A673 (cell line): Measurements from ENCODE around the gene CNGA4. TPM values are rescaled to one million over a fixed set of nuclear protein-coding genes. Genes with fewer than 3 reads are reported as not detected.

Experiments used
- BruUV-seq: library from RNA; stranded (reverse); fragments of 400-500 nt; replicated peaks from 2 replicates; lab custom pipeline; 2021; lab: Mats Ljungman, UMichigan
- CTCF ChIA-PET: fragments of 300-600 bp; sonication (Branson Sonifier 250); formaldehyde crosslinking; loops from one replicate; lab custom pipeline; 2022; ENCODE audit warnings: antibody characterized with exemption; lab: Charles Lee
- POLR2A ChIA-PET: fragments of 300-600 bp; sonication (Branson Sonifier 250); formaldehyde crosslinking; loops from one replicate; lab custom pipeline; 2022; ENCODE audit warnings: antibody characterized with exemption; ENCODE audit not compliant: low non-redundant PET; lab: Charles Lee
- DNase-seq: peaks from one replicate; pipeline ENCODE4 v3.0.0-alpha.2; 2015; ENCODE audit warnings: low spot score
- H3K27ac ChIP-seq: fragments of 200-600 bp; sonication (generic); 2 replicates; pipeline ENCODE4 v1.5.1; 2016; ENCODE audit warnings: mixed run types, low read depth, mild to moderate bottlenecking, mixed read lengths, antibody characterized with exemption, low read length; ENCODE audit not compliant: poor library complexity, severe bottlenecking
- H3K27me3 ChIP-seq: fragments of 200-600 bp; sonication (generic); replicated peaks from 2 replicates; pipeline ENCODE4 v1.6.1; 2017; ENCODE audit warnings: mixed run types, low read depth, mild to moderate bottlenecking, mixed read lengths, antibody characterized with exemption, low read length; ENCODE audit not compliant: insufficient read depth, poor library complexity
- H3K36me3 ChIP-seq: fragments of 200-600 bp; sonication (generic); 2 replicates; pipeline ENCODE4 v1.6.1; 2016; ENCODE audit warnings: mixed run types, mild to moderate bottlenecking, mixed read lengths, antibody characterized with exemption, low read length; ENCODE audit not compliant: insufficient read depth, poor library complexity, severe bottlenecking
- H3K4me1 ChIP-seq: fragments of 200-600 bp; sonication (generic); 2 replicates; pipeline ENCODE4 v1.6.1; 2017; ENCODE audit warnings: mixed run types, mild to moderate bottlenecking, mixed read lengths, antibody characterized with exemption, low read length; ENCODE audit not compliant: insufficient read depth, poor library complexity, severe bottlenecking
- H3K4me3 ChIP-seq: fragments of 200-600 bp; sonication (generic); 2 replicates; pipeline ENCODE4 v1.5.1; 2016; ENCODE audit warnings: low read depth, mixed run types, mild to moderate bottlenecking, mixed read lengths, low read length; ENCODE audit not compliant: poor library complexity, severe bottlenecking
- H3K9me3 ChIP-seq: fragments of 200-600 bp; sonication (generic); 2 replicates; pipeline ENCODE4 v1.6.1; 2016; ENCODE audit warnings: mixed run types, low read depth, mild to moderate bottlenecking, mixed read lengths, antibody characterized with exemption, low read length; ENCODE audit not compliant: poor library complexity, severe bottlenecking
- CTCF ChIP-seq: fragments of 300-800, 200-600 bp; sonication (generic); conservative IDR thresholded peaks from 2 replicates; pipeline ENCODE4 v1.5.1; 2017; ENCODE audit warnings: low read depth, mild to moderate bottlenecking, antibody characterized with exemption, low read length, moderate library complexity, mixed read lengths
- EZH2 ChIP-seq: fragments of 200-600 bp; sonication (generic); IDR thresholded peaks from 2 replicates; pipeline ENCODE4 v1.6.1; 2017; ENCODE audit warnings: borderline replicate concordance, low read depth, mild to moderate bottlenecking, mixed read lengths, antibody characterized with exemption, low read length; ENCODE audit not compliant: poor library complexity, severe bottlenecking
- intact Hi-C: fragments of 100-400 bp; cut with micrococcal nuclease; formaldehyde crosslinking; loops from one replicate; pipeline ENCODE4 v1.10.0; 2022; ENCODE audit not compliant: unreplicated experiment
- total RNA-seq: library from RNA; stranded (reverse); gene quantifications from 2 replicates; pipeline ENCODE4 v1.2.3, GENCODE V29; 2021

CNGA4 gene
- total RNA-seq, 1 experiment from 2014 or later, result not detected

- DNase-seq, result no peak
- Histone ChIP-seq H3K4me3 (no peak overlapping the region), H3K27ac (no peak overlapping the region), H3K4me1 (no peaks in the 10 kb centered on the region), H3K9me3 (no peaks in the 10 kb centered on the region), H3K27me3 (no peaks in the 10 kb centered on the region), H3K36me3 (peaks cover 3% of the 10 kb centered on the region)
- POLR2A ChIA-PET, result no interaction called here
- no TSS peak for BruUV-seq
- CTCF ChIA-PET, result no interaction called here
- TF ChIP-seq CTCF, result no peak
- no peak for TF ChIP-seq EZH2
- intact Hi-C loops, result no loop called here
Observed at GRCh38 chr11:6206456-6207180, 32.3 kb upstream of the CNGA4 start.

- DNase-seq, result no peak
- BruUV-seq, result no TSS peak
- no peaks in the 10 kb centered on the region for H3K4me1 ChIP-seq
- intact Hi-C loops, result no loop called here
- no peak overlapping the region for H3K4me3 ChIP-seq
- no peaks in the 10 kb centered on the region for H3K27me3 ChIP-seq
- H3K36me3 ChIP-seq, result peaks cover 6% of the 10 kb centered on the region
- H3K9me3 ChIP-seq, result no peaks in the 10 kb centered on the region
- H3K27ac ChIP-seq, result no peak overlapping the region
- no peak for TF ChIP-seq EZH2
- TF ChIP-seq CTCF, result no peak
- CTCF ChIA-PET, result no interaction called here
- POLR2A ChIA-PET, result no interaction called here
Observed at GRCh38 chr11:6209801-6210200, 29.1 kb upstream of the CNGA4 start.

GRCh38 chr11:6210274-6210955 is 28.5 kb upstream of the CNGA4 start:
- intact Hi-C loops, result no loop called here
- no peak overlapping the region for H3K27ac ChIP-seq
- no peaks in the 10 kb centered on the region for H3K27me3 ChIP-seq
- ChIA-PET POLR2A (no interaction called here), CTCF (no interaction called here)
- BruUV-seq, result no TSS peak
- peaks cover 6% of the 10 kb centered on the region for H3K36me3 ChIP-seq
- H3K4me1 ChIP-seq, result no peaks in the 10 kb centered on the region
- no peak for DNase-seq
- H3K9me3 ChIP-seq, result no peaks in the 10 kb centered on the region
- no peak overlapping the region for H3K4me3 ChIP-seq
- no peak for TF ChIP-seq EZH2
- TF ChIP-seq CTCF, result no peak
